Measurements from ENCODE around the gene ZNF566. TPM values are rescaled to one million over a fixed set of nuclear protein-coding genes. Genes with fewer than 3 reads are reported as not detected.
A peak's percentile ranks its signal among the peaks of the same experiment; 100 is the strongest.

Gene ZNF566
- total RNA-seq, 1 experiment from 2014 or later, result 20.9 TPM

DNA sequence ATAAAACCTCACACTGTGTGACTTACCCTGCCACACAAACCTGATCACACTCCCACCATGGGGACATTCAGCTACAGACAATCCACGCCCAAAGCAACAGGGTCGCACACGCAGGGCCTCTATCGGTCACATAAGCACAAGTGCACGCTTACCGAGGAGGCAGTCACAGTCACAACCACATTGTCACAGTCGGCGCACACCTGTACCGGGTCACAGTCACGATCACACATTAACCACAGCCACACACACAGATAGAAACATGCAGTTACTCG is 579 bp downstream of the ZNF566 start:
- DNase-seq, result peak in 1 of 2 experiments; percentile 9

DNA sequence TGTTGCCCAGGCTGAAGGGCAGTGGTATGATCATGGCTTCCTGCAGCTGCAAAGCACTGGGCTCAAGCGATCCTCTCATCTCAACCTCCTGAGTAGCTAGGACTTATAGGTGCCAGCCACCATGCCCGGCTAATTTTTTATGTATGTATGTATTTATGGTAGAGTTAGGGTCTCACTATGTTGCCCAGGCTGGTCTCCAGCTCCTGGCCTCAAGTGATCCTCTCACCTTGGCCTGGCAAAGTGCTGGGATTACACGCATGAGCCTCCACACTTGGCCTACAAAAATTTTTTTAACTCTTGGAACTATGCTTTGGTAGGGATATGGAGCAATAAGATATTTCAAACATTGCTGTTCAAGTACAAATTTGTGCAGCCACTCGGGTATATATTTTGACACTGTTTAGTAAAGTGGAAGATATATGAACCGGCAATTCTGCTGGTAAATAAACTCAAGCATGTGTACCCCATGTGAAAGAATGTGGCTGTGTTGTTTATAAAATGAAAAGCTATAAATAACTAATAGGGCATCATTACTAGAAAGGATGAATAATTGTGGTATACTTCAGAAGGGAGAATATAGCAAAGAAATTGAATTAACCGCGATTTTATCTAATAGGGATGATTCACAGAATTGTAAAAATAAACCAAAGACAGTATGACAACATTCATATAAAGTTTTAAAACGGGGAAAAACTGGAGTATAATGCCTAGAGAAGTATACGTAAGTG is 1.1 kb downstream of the ZNF566 start:
- H3K4me3 ChIP-seq, result peak overlapping the region; percentile 91
- H3K27ac ChIP-seq, result no peak overlapping the region; the same call in 1 of the 2 replicates
- H3K36me3 ChIP-seq, result peaks cover 5% of the 10 kb centered on the region; the same call in 1 of the 2 replicates
- no peaks in the 10 kb centered on the region for H3K4me1 ChIP-seq
- peaks cover 10% of the 10 kb centered on the region for H3K9me3 ChIP-seq (replicated peaks)
- no peak for DNase-seq
- H3K27me3 ChIP-seq, result no peaks in the 10 kb centered on the region

More for the DNA sequence above, 579 bp downstream of the ZNF566 start:
- peak overlapping the region; percentile 91 for H3K4me3 ChIP-seq
- H3K27ac ChIP-seq, result peak overlapping the region; percentile 94
- H3K9me3 ChIP-seq (replicated peaks), result peaks cover 5% of the 10 kb centered on the region; the same call in 1 of the 2 replicates
- H3K27me3 ChIP-seq, result no peaks in the 10 kb centered on the region
- H3K36me3 ChIP-seq, result peaks cover 4% of the 10 kb centered on the region; the same call in 1 of the 2 replicates
- no peaks in the 10 kb centered on the region for H3K4me1 ChIP-seq

DNA sequence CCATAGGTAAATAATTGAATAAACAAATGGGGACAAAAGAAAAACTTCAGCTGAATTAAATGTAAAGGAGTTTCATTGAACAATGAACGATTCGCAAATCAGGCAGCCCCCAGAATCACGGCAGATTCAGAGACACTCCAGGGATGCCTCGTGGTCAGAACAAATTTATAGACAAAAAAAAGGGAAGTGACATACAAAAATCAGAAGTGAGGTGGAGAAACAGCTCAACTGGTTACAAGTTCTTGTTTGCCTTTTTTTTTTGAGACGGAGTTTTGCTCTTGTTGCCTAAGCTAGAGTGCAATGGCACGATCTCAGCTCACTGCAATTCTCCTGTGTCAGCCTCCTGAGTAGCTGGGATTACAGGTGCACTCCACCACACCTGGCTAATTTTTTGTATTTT is 5.7 kb downstream of the ZNF566 start:
- Histone ChIP-seq H3K9me3 (replicated peaks) (peaks cover 20% of the 10 kb centered on the region), H3K36me3 (peaks cover 23% of the 10 kb centered on the region), H3K27ac (no peak overlapping the region), H3K4me3 (no peak overlapping the region), H3K4me1 (no peaks in the 10 kb centered on the region), H3K27me3 (no peaks in the 10 kb centered on the region)
- DNase-seq, result no peak

DNA sequence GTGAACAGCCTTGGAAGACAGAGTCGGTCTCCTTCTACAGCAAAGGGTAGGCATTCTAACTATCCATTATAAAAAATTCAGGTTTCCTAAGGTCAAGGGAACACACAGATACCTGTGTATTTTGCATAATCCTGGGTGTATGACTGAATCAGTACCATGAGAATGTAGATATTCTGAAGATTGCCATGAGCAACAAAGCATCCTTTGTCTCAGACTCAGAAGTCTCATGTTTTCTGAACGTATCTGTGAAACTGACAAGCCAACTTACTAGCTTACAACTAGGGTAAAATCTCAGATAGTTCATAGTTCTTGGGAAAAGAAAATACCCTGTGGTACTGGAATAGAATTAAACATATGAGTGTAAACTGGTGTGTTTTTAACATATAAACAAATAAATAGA is 6.5 kb downstream of the ZNF566 start:
- Histone ChIP-seq H3K4me1 (no peaks in the 10 kb centered on the region), H3K36me3 (peaks cover 24% of the 10 kb centered on the region), H3K4me3 (no peak overlapping the region), H3K27ac (no peak overlapping the region), H3K9me3 (replicated peaks) (peaks cover 23% of the 10 kb centered on the region), H3K27me3 (no peaks in the 10 kb centered on the region)
- no peak for DNase-seq

DNA sequence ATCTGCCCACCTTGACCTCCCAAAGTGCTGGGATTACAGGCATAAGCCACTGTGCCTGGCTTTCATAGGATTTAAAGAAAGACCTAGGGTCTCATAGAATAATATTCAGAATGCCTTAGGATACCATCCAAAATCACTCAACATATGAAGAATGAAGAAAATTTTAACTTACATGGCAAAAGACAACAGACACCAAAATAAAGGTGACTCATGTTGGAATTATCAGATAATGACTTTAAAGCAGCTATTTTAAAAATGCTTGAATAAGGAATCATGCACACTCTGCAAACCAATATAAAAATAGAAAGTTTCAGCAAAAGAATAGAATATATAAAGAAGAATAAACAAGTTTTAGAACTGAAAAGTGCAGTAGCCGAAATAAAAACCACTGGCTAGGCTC is 29.3 kb downstream of the ZNF566 start:
- H3K4me3 ChIP-seq, result no peak overlapping the region

DNA sequence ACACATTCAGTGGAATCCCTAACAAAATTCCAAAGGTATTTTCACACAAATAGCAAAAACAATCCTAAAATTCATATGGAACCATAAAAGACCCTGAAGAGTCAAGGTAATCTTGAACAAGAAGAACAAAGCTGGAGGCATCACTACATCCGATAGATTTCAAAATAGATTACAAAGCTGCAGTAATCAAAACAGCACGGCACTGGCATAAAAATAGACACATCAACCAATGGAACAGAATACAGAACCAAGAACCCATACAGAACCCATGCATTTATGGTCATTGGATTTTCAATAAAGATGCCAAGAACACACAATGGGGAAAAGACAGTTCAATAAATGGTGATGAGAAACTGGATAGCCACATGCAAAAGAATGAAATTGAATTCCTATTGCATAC is 32.5 kb downstream of the ZNF566 start:
- Histone ChIP-seq H3K4me3 (no peak overlapping the region), H3K4me1 (no peaks in the 10 kb centered on the region), H3K27ac (no peak overlapping the region), H3K27me3 (no peaks in the 10 kb centered on the region), H3K36me3 (peaks cover 54% of the 10 kb centered on the region), H3K9me3 (replicated peaks) (peaks cover 14% of the 10 kb centered on the region)
- DNase-seq, result no peak

More for the DNA sequence above, 29.3 kb downstream of the ZNF566 start:
- DNase-seq, result no peak
- Histone ChIP-seq H3K27ac (no peak overlapping the region), H3K9me3 (replicated peaks) (peaks cover 4% of the 10 kb centered on the region), H3K36me3 (peaks cover 43% of the 10 kb centered on the region), H3K4me1 (no peaks in the 10 kb centered on the region), H3K27me3 (no peaks in the 10 kb centered on the region)

DNA sequence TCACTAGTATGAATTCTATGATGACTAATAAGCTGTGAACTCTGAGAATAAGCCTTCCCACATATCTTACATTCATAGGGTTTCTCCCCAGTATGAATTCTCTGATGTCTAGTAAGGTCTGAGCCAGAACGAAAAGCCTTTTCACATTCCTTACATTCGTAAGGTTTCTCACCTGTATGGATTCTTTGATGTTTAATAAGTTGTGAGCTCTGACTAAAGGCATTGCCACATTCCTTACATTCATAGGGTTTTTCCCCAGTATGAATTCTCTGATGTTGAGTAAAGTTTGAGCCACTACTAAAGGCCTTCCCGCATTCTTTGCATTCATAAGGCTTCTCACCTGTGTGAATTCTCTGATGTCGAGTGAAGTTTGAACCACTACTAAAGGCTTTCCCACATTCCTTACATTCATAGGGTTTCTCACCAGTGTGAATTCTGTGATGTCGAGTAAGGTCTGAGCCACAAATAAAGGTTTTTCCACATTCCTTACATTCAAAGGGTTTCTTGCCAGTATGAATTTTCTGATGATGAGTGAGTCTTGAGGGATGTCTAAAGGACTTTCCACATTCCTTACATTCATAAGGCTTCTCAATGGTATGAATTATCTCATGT is 40.2 kb downstream of the ZNF566 start:
- Histone ChIP-seq H3K4me1 (no peaks in the 10 kb centered on the region), H3K36me3 (peaks cover 66% of the 10 kb centered on the region), H3K27ac (no peak overlapping the region), H3K27me3 (no peaks in the 10 kb centered on the region), H3K9me3 (replicated peaks) (peaks cover 41% of the 10 kb centered on the region), H3K4me3 (no peak overlapping the region)
- no peak for DNase-seq

DNA sequence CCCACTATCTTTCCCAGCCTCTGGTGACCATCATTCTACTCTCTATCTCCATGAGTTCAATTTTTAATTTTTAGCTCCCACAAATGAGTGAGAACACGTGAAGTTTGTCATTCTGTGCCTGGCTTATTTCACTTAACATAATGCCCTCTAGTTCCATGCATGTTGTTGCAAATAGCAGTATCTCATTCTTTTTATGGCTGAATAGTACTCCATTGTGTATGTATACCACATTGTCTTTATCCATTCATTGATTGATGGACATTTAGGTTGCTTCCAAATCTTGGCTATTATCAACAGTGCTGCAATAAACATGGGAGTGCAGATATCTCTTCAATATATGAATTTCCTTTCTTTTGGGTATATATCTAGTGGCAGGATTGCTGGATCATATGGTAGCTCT is 48.0 kb downstream of the ZNF566 start:
- H3K27ac ChIP-seq, result no peak overlapping the region
- no peak for DNase-seq
- H3K36me3 ChIP-seq, result peaks cover 4% of the 10 kb centered on the region; the same call in 1 of the 2 replicates
- no peak overlapping the region for H3K4me3 ChIP-seq
- peaks cover 18% of the 10 kb centered on the region for H3K9me3 ChIP-seq (replicated peaks)
- no peaks in the 10 kb centered on the region for H3K27me3 ChIP-seq
- no peaks in the 10 kb centered on the region for H3K4me1 ChIP-seq

DNA sequence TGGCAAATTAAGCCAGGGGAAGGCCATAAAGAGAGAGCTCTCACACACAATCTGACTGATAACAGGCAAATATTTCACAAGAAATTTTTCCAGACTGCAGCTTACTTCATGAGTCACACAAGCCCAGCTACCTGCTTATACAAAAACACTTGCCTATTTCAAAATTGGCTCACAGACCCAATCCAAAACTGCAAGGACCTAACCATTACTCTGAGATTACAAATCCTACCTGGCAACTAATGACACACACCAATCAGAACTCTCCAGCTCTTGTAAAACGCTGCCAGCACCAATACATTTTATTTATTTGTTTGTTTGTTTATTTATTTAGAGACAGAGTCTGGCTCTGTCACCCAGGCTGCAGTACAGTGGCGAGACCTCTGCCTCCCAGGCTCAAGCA is 52.8 kb downstream of the ZNF566 start:
- Histone ChIP-seq H3K27me3 (no peaks in the 10 kb centered on the region), H3K4me1 (no peaks in the 10 kb centered on the region), H3K36me3 (no peaks in the 10 kb centered on the region), H3K9me3 (replicated peaks) (0 out of 2 replicates have a peak, but pooled peaks cover 6% of the 10 kb centered on the region), H3K4me3 (no peak overlapping the region), H3K27ac (no peak overlapping the region)
- no peak for DNase-seq

DNA sequence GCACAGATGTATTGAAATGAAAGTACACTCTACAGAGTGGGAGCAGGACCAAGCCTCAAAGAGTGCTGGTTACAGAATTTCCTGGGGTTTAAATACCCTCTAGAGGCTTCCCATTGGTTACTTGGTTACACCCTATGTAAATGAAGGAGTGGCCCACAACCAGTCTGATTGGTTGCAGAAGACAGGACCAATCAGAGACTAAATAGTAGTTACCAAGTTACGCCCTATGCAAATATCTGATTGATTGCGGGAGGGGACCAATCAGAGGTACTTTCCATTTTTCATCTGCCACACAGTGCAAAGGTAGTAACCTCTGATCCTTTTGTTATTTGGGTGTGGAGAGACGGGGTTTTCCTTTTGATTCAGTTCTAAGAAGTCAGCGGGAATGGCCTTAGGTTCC is 65.4 kb downstream of the ZNF566 start:
- DNase-seq, result no peak
- no peak overlapping the region for H3K4me3 ChIP-seq
- H3K4me1 ChIP-seq, result no peaks in the 10 kb centered on the region

DNA sequence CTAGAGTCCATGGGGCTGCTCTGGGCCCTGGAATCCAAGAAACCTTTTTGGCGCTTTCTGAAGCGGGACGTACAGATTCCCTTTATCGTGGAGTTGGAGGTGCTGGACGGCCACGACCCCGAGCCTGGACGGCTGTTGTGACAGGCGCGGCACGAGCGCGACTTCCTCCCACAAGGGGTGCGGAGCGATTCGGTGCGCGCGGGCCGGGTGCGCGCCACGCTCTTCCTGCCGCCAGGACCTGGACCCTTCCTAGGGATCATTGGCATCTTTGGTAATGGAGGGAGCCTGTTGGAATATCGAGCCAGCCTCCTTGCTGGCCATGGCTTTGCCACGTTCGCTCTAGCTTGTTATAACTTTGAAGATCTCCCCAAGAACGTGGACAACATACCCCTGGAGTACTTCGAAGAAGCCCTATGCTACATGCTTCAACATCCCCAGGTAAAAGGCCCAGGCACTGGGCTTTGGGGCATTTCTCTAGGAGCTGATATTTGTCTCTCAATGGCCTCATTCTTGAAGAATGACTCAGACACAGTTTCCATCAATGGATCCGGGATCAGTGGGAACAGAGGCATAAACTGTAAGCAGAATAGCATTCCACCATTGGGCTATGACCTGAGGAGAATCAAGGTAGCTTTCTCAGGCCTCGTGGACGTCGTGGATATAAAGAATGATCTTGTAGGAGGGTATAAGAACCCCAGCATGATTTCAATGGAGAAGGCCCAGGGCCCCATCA is 67.4 kb downstream of the ZNF566 start:
- no peaks in the 10 kb centered on the region for H3K27me3 ChIP-seq
- H3K4me1 ChIP-seq, result no peaks in the 10 kb centered on the region
- H3K27ac ChIP-seq, result no peak overlapping the region
- peaks cover 14% of the 10 kb centered on the region for H3K9me3 ChIP-seq (replicated peaks)
- H3K36me3 ChIP-seq, result 0 out of 2 replicates have a peak, but pooled peaks cover 6% of the 10 kb centered on the region
- no peak for DNase-seq
- no peak overlapping the region for H3K4me3 ChIP-seq

More for the DNA sequence above, 65.4 kb downstream of the ZNF566 start:
- peaks cover 9% of the 10 kb centered on the region; the same call in 1 of the 2 replicates for H3K9me3 ChIP-seq (replicated peaks)
- no peaks in the 10 kb centered on the region for H3K27me3 ChIP-seq
- no peaks in the 10 kb centered on the region for H3K36me3 ChIP-seq
- no peak overlapping the region for H3K27ac ChIP-seq

DNA sequence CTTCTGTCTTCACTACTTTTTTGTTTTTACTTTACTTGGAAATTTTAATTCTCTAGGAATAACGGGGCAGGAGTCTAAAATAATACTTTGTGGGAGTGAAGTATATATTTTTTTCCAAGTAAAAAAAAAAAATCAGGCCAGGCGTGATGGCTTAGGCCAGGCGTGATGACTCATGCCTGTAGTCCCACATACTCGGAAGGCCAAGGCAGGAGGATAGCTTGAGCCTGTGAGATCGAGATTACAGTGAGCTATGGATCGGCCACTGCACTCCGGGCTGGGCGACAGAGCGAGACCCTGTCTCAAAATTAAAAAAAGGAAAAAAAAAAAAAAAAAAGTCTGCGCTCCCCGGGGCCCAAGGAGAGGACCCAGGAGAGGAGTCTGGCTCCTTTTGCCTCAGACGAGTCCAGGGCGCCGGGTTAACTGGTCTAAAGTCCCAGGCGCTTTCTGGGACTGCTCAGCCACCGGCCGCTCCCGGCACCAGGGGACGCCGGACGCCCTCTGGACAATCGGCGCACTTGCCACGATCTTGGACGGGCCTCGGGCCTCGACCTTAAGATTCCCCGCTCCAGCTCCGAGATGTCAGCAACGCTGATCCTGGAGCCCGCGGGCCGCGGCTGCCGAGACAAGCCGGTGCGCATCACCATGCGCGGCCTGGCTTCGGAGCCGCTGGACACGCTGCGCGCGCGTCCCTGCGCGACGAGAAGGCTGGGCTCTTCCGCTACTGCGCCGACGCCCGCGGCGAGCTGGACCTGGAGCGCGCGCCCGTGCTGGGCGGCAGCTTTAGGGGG is 68.2 kb downstream of the ZNF566 start:
- Histone ChIP-seq H3K4me3 (no peak overlapping the region), H3K9me3 (replicated peaks) (peaks cover 14% of the 10 kb centered on the region; the same call in 1 of the 2 replicates), H3K27me3 (no peaks in the 10 kb centered on the region), H3K4me1 (no peaks in the 10 kb centered on the region), H3K36me3 (peaks cover 7% of the 10 kb centered on the region), H3K27ac (no peak overlapping the region)
- no peak for DNase-seq

DNA sequence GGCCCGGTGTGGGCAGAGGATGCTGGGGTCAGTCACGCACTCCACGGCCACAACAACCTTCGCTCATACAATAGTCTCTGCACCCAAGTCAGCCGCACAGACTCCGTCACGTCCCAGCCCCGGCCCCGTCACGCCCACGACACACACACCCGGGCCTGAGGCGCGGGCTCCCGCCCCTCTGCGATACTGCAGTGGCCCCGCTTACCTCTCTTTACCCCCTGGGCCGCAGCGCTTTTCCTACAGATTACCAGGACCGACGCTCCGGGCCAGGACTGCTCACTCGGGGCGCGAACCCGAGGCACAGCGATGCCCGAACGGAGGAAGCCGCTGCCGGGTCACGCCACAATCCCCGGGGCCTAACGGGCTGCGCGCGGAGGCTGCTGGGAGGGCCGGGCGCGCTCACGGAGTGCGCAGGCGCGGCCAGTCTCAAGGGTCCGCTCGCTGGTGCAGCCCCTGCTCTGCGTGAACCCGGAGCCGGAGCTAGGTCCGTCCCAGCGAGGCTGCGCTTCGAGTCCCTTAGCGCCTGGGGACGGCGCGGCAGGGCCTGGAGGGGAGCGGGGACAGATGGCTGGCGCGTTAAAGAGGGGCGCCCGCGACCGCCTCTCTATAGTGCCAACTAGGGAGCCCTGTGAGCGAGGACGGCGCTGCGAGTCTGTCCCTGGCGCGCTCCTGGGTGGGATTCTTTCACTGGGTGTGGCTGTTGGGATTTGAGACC is 70.9 kb downstream of the ZNF566 start, which contains the start of gene ZFP82:
Gene ZFP82, minus strand, starts transcription at position 358 of the 715 bp plus-strand sequence. CDS start 8,855 bp downstream, outside the sequence.
- H3K27ac ChIP-seq, result peak within 1 kb of the TSS; percentile 85
- peaks cover 22% of the 10 kb centered on the region for H3K9me3 ChIP-seq (replicated peaks)
- H3K4me1 ChIP-seq, result no peaks in the 10 kb centered on the region
- peak within 1 kb of the TSS; percentile 96 for H3K4me3 ChIP-seq
- DNase-seq, result peak; percentile 90 to 94
- no peaks in the 10 kb centered on the region for H3K27me3 ChIP-seq
- H3K36me3 ChIP-seq, result peaks cover 26% of the 10 kb centered on the region

DNA sequence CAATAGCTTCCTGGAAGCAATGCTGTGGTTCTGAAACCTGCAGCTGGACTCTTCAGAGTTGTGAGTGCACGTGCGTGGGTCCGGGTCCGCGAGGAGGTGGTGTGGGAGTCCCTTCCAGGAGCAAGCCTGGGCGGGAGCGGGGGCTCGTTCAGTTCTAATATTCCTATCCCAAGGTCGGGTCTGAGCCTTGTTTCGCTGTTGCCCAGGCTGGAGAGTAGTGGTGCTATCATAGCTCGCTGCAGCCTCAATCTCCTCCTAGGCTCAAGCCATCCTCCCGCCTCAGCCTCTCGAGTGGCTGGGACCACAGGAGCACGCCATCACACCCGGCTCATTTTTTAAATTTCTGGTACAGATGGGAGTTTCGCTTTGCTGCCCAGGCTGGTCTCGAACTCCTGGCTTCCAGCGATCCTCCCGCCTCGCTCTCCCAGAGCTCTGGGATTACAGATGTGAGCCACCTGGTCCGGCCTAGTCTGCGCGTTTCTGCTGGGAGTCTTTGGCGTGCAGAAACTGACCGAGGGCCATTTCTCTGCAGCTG is 71.5 kb downstream of the ZNF566 start:
- Histone ChIP-seq H3K27me3 (no peaks in the 10 kb centered on the region), H3K27ac (peak overlapping the region; percentile 85), H3K36me3 (peaks cover 32% of the 10 kb centered on the region), H3K4me1 (no peaks in the 10 kb centered on the region), H3K4me3 (peak overlapping the region; percentile 96), H3K9me3 (replicated peaks) (peaks cover 26% of the 10 kb centered on the region)
- DNase-seq, result peak in 1 of 2 experiments; percentile 10

All from SJCRH30 (cell line).